MM.1S (cell line): ENCODE measurements around the gene RNFT2.

Source experiments
- DNase-seq: peaks from one replicate; pipeline ENCODE4 v3.0.0-alpha.2; 2015
- H2AFZ ChIP-seq: fragments of 300-600 bp; sonication (generic); 2 replicates; pipeline ENCODE4 v1.6.0; 2016; ENCODE audit warnings: antibody characterized with exemption, low read length
- H3F3A ChIP-seq: fragments of 300-600 bp; sonication (generic); 2 replicates; pipeline ENCODE4 v1.6.1; 2016; ENCODE audit warnings: mild to moderate bottlenecking, antibody characterized with exemption, low read length, moderate library complexity, mixed read lengths; ENCODE audit not compliant: insufficient read depth
- H3K27ac ChIP-seq: fragments of 300-600 bp; sonication (generic); 2 replicates; pipeline ENCODE4 v1.5.1; 2016; ENCODE audit warnings: mild to moderate bottlenecking, low read length
- H3K27me3 ChIP-seq: fragments of 300-600 bp; sonication (generic); replicated peaks from 2 replicates; pipeline ENCODE4 v1.6.0; 2016; ENCODE audit warnings: low read length; ENCODE audit not compliant: insufficient read depth
- H3K36me3 ChIP-seq: fragments of 300-600 bp; sonication (generic); replicated peaks from 2 replicates; pipeline ENCODE4 v1.6.1; 2016; ENCODE audit warnings: mild to moderate bottlenecking, low read length, mixed read lengths; ENCODE audit not compliant: insufficient read depth
- H3K4me1 ChIP-seq: fragments of 300-600 bp; sonication (generic); 2 replicates; pipeline ENCODE4 v1.6.1; 2016; ENCODE audit warnings: low read length, mixed read lengths
- H3K4me2 ChIP-seq: fragments of 300-600 bp; sonication (generic); 2 replicates; pipeline ENCODE4 v1.6.0; 2016; ENCODE audit warnings: low read depth, low read length
- H3K4me3 ChIP-seq: fragments of 300-600 bp; sonication (generic); 2 replicates; pipeline ENCODE4 v1.5.1; 2016; ENCODE audit warnings: low read length, mixed read lengths
- H3K79me2 ChIP-seq: fragments of 300-600 bp; sonication (generic); 2 replicates; pipeline ENCODE4 v1.6.1; 2016; ENCODE audit warnings: mixed run types, low read length, mixed read lengths
- H3K9ac ChIP-seq: fragments of 300-600 bp; sonication (generic); 2 replicates; pipeline ENCODE4 v1.6.1; 2016; ENCODE audit warnings: low read length, mixed read lengths
- H3K9me2 ChIP-seq: fragments of 300-600 bp; sonication (generic); replicated peaks from 2 replicates; pipeline ENCODE4 v1.6.1; 2016; ENCODE audit warnings: mild to moderate bottlenecking, low read length, mixed read lengths; ENCODE audit not compliant: insufficient read depth
- H3K9me3 ChIP-seq: fragments of 300-600 bp; sonication (generic); replicated peaks from 2 replicates; pipeline ENCODE4 v1.6.1; 2016; ENCODE audit warnings: mild to moderate bottlenecking, low read length, mixed read lengths; ENCODE audit not compliant: insufficient read depth
- H4K20me1 ChIP-seq: fragments of 300-600 bp; sonication (generic); 2 replicates; pipeline ENCODE4 v1.6.1; 2016; ENCODE audit warnings: mild to moderate bottlenecking, low read length, moderate library complexity, mixed read lengths; ENCODE audit not compliant: insufficient read depth
- CTCF ChIP-seq: fragments of 300-600 bp; sonication (generic); IDR thresholded peaks from 2 replicates; pipeline ENCODE4 v1.5.1; 2016; ENCODE audit warnings: antibody characterized with exemption, low read length, mixed read lengths
- EZH2 ChIP-seq: fragments of 300-600 bp; sonication (generic); optimal IDR thresholded peaks from 2 replicates; pipeline ENCODE3; 2017; ENCODE audit warnings: low read depth, mild to moderate bottlenecking, antibody characterized with exemption, low read length, mixed read lengths
- EZH2phosphoT487 ChIP-seq: fragments of 300-600 bp; sonication (generic); IDR thresholded peaks from 2 replicates; pipeline ENCODE4 v1.6.1; 2018; ENCODE audit warnings: antibody characterized with exemption, low read length

The RNFT2 gene

GRCh38 chr12:116887244-116887643 is 149.1 kb downstream of the RNFT2 start:
- no peaks in the 10 kb centered on the region for H3F3A ChIP-seq
- no peak overlapping the region for H2AFZ ChIP-seq
- no peaks in the 10 kb centered on the region for H3K9me3 ChIP-seq
- no peaks in the 10 kb centered on the region for H3K36me3 ChIP-seq
- TF ChIP-seq CTCF (no peak), EZH2 (no peak), EZH2phosphoT487 (no peak)
- no peaks in the 10 kb centered on the region for H3K9me2 ChIP-seq
- H3K4me3 ChIP-seq, result no peak overlapping the region
- no peak for DNase-seq
- H3K79me2 ChIP-seq, result no peaks in the 10 kb centered on the region
- no peaks in the 10 kb centered on the region for H4K20me1 ChIP-seq
- no peaks in the 10 kb centered on the region for H3K4me1 ChIP-seq
- H3K9ac ChIP-seq, result no peak overlapping the region
- no peak overlapping the region for H3K27ac ChIP-seq
- no peaks in the 10 kb centered on the region for H3K27me3 ChIP-seq
- no peak overlapping the region for H3K4me2 ChIP-seq

- Histone ChIP-seq H3K9me3 (no peaks in the 10 kb centered on the region), H3K27me3 (no peaks in the 10 kb centered on the region), H3K36me3 (no peaks in the 10 kb centered on the region), H3K79me2 (no peaks in the 10 kb centered on the region), H3K9ac (no peak overlapping the region), H3K9me2 (no peaks in the 10 kb centered on the region), H3F3A (no peaks in the 10 kb centered on the region), H4K20me1 (no peaks in the 10 kb centered on the region), H3K27ac (no peak overlapping the region), H2AFZ (no peak overlapping the region), H3K4me3 (no peak overlapping the region), H3K4me2 (no peak overlapping the region), H3K4me1 (no peaks in the 10 kb centered on the region)
- no peak for DNase-seq
- TF ChIP-seq EZH2, result no peak
- TF ChIP-seq CTCF, result no peak
- no peak for TF ChIP-seq EZH2phosphoT487
Measured at GRCh38 chr12:116887897-116888296, 149.8 kb downstream of the RNFT2 start.

- no peaks in the 10 kb centered on the region for H3K27me3 ChIP-seq
- DNase-seq, result no peak
- H3K4me1 ChIP-seq, result no peaks in the 10 kb centered on the region
- no peaks in the 10 kb centered on the region for H4K20me1 ChIP-seq
- no peak overlapping the region for H2AFZ ChIP-seq
- TF ChIP-seq EZH2 (no peak), EZH2phosphoT487 (no peak), CTCF (no peak)
- no peak overlapping the region for H3K4me3 ChIP-seq
- no peaks in the 10 kb centered on the region for H3K79me2 ChIP-seq
- H3K36me3 ChIP-seq, result no peaks in the 10 kb centered on the region
- no peak overlapping the region for H3K9ac ChIP-seq
- H3K27ac ChIP-seq, result no peak overlapping the region
- H3K4me2 ChIP-seq, result no peak overlapping the region
- H3K9me3 ChIP-seq, result no peaks in the 10 kb centered on the region
- no peaks in the 10 kb centered on the region for H3F3A ChIP-seq
- no peaks in the 10 kb centered on the region for H3K9me2 ChIP-seq
Measured at GRCh38 chr12:116890330-116890729, 152.2 kb downstream of the RNFT2 start.
